NCI-H69 (cell line): ENCODE measurements around the gene DZIP1.
A peak's percentile ranks its signal among the peaks of the same experiment; 100 is the strongest.
"Not testable (repeated sequence)": the region's sequence is repeated elsewhere in the genome, so short reads cannot be mapped to it uniquely, and the experiment has no call there.

Source experiments
- DNase-seq: peaks from one replicate; lab custom pipeline; 2025; lab: John Stamatoyannopoulos, UW

DZIP1 gene

GRCh38 chr13:95601906-95602305 lies 42.6 kb downstream of the DZIP1 start:
- DNase-seq, result no peak

- DNase-seq, result no peak
Measured at GRCh38 chr13:95601216-95601615, 43.3 kb downstream of the DZIP1 start.

GRCh38 chr13:95596701-95597100 lies 47.8 kb downstream of the DZIP1 start:
- no peak for DNase-seq

- DNase-seq, result no peak
Measured at GRCh38 chr13:95593462-95593861, 51.0 kb downstream of the DZIP1 start.

GRCh38 chr13:95588721-95589120 lies 55.8 kb downstream of the DZIP1 start:
- DNase-seq, result no peak

- DNase-seq, result no peak
Measured at GRCh38 chr13:95588134-95588533, 56.4 kb downstream of the DZIP1 start.

GRCh38 chr13:95585867-95586266 lies 58.6 kb downstream of the DZIP1 start:
- no peak for DNase-seq

GRCh38 chr13:95579303-95579702 lies 65.2 kb downstream of the DZIP1 start:
- no peak for DNase-seq

GRCh38 chr13:95573221-95573620 lies 71.3 kb downstream of the DZIP1 start:
- no peak for DNase-seq

GRCh38 chr13:95571941-95572340 lies 72.6 kb downstream of the DZIP1 start:
- DNase-seq, result peak; percentile 56

- no peak for DNase-seq
Measured at GRCh38 chr13:95570016-95570415, 74.5 kb downstream of the DZIP1 start.

GRCh38 chr13:95568131-95568530 lies 76.4 kb downstream of the DZIP1 start:
- DNase-seq, result no peak

- DNase-seq, result not testable (repeated sequence)
Measured at GRCh38 chr13:95565758-95566157, 78.7 kb downstream of the DZIP1 start.

GRCh38 chr13:95564733-95565291 lies 79.7 kb downstream of the DZIP1 start:
- no peak for DNase-seq

- DNase-seq, result no peak
Measured at GRCh38 chr13:95564091-95564490, 80.4 kb downstream of the DZIP1 start.

- DNase-seq, result no peak
Measured at GRCh38 chr13:95560387-95560786, 84.1 kb downstream of the DZIP1 start.

- no peak for DNase-seq
Measured at GRCh38 chr13:95559100-95559499, 85.4 kb downstream of the DZIP1 start.

- DNase-seq, result peak; percentile 9
Measured at GRCh38 chr13:95557013-95557412, 87.5 kb downstream of the DZIP1 start.

GRCh38 chr13:95553581-95554385 lies 90.7 kb downstream of the DZIP1 start:
- DNase-seq, result peak; percentile 23

- DNase-seq, result no peak
Measured at GRCh38 chr13:95552539-95553441, 91.7 kb downstream of the DZIP1 start, which contains the start of gene CLDN10. Gene CLDN10 (plus strand): TSS chr13:95552720. CDS start chr13:95552754, 34 bp downstream.

GRCh38 chr13:95552208-95552538 lies 92.3 kb downstream of the DZIP1 start:
- DNase-seq, result no peak

- DNase-seq, result no peak
Measured at GRCh38 chr13:95547531-95548167, 96.9 kb downstream of the DZIP1 start.
